ENCODE data around the gene MRPS10. TPM values are rescaled to one million over a fixed set of nuclear protein-coding genes. Genes with fewer than 3 reads are reported as not detected.

MRPS10 gene
- polyA plus RNA-seq, 2 of the 4 experiments (the other 2 are of a cell fraction), result 31.5 to 60.7 TPM

- TF ChIP-seq E2F6 (IDR thresholded peaks at IDR 0.05; ENCODE audit: borderline replicate concordance, low read depth) (no peak), CBX2 (IDR thresholded peaks at IDR 0.05; ENCODE audit: borderline replicate concordance, low read depth) (no peak), ATOH8 (CRISPR knock-in tag; IDR thresholded peaks at IDR 0.05; ENCODE audit: low read depth) (no peak), RFX5 (IDR thresholded peaks at IDR 0.05) (no peak), BHLHE40 (IDR thresholded peaks at IDR 0.05; ENCODE audit: low read depth, low read length) (no peak), HOXB5 (CRISPR knock-in tag; IDR thresholded peaks at IDR 0.05) (no peak), KDM5A (IDR thresholded peaks at IDR 0.05) (no peak)
- Histone ChIP-seq H3K27ac (peak overlapping the region; percentile 78 to 89), H3K4me3 (no peak overlapping the region; the same call in 2 of the 3 replicates), H3K4me1 (peaks cover 57% of the 10 kb centered on the region), H3K9me3 (no peaks in the 10 kb centered on the region), H3K4me2 (peak overlapping the region; percentile 76)
- WGBS (ENCODE audit: missing lambda C conversion rate), result 34% methylated on average over 4 of the region's 4 CpGs
- DNase-seq (ENCODE audit: low read depth in 1 of 2, low spot score in 1 of 2) (no peak), FAIRE-seq (no peak), ATAC-seq (no peak)
- POLR2A ChIA-PET, result interaction anchor here (0.8 kb wide), 1 partner anchor 226 kb away, joined by 3 read pairs; the partner anchor contains the start of gene TRERF1
- CTCF ChIA-PET, result interaction anchor here (1.5 to 3.7 kb wide), 2 partner anchors 10 to 322 kb away, joined by 7 to 17 read pairs; no protein-coding TSS in a partner anchor
Measured at GRCh38 chr6:42225419-42225818, 7.8 kb upstream of the MRPS10 start.

- H3K4me2 ChIP-seq, result peak overlapping the region; percentile 76
- peak overlapping the region; percentile 30; the same call in 2 of the 3 replicates for H3K4me3 ChIP-seq
- ChIA-PET CTCF (interaction anchor here (0.6 to 3.7 kb wide), 3 partner anchors 10 to 322 kb away, joined by 5 to 17 read pairs (median 7); no protein-coding TSS in a partner anchor), POLR2A (interaction anchor here (0.8 kb wide), 1 partner anchor 227 kb away, joined by 3 read pairs; the partner anchor contains the start of gene TRERF1)
- ATAC-seq (no peak), FAIRE-seq (no peak), DNase-seq (ENCODE audit: low read depth in 1 of 2, low spot score in 1 of 2) (no peak)
- H3K27ac ChIP-seq, result peak overlapping the region; percentile 78 to 85
- H3K4me1 ChIP-seq, result peaks cover 55% of the 10 kb centered on the region
- no peaks in the 10 kb centered on the region for H3K9me3 ChIP-seq
- no peak for TF ChIP-seq JUN (IDR thresholded peaks at IDR 0.05)
- no peak for TF ChIP-seq MAZ (IDR thresholded peaks at IDR 0.05; ENCODE audit: borderline replicate concordance, low read depth, low read length)
- no peak for TF ChIP-seq NR3C1 (IDR thresholded peaks at IDR 0.05)
- TF ChIP-seq RNF2 (IDR thresholded peaks at IDR 0.05; ENCODE audit: borderline replicate concordance, low read depth), result no peak
- no peak for TF ChIP-seq RAD21 (conservative IDR thresholded peaks at IDR 0.05 in 1 of 2, IDR thresholded peaks at IDR 0.05 in 1 of 2)
- TF ChIP-seq MYC (IDR thresholded peaks at IDR 0.05; ENCODE audit: borderline replicate concordance, low read length), result no peak
- no peak for TF ChIP-seq ZC3H11A (IDR thresholded peaks at IDR 0.05)
- TF ChIP-seq CBX8 (IDR thresholded peaks at IDR 0.05), result no peak
- TF ChIP-seq BCL3 (IDR thresholded peaks at IDR 0.05), result no peak
- no peak for TF ChIP-seq EHMT2 (IDR thresholded peaks at IDR 0.05; ENCODE audit: low read depth)
- no peak for TF ChIP-seq CBX2 (IDR thresholded peaks at IDR 0.05; ENCODE audit: borderline replicate concordance, low read depth)
- no peak for TF ChIP-seq ZNF302 (CRISPR knock-in tag; IDR thresholded peaks at IDR 0.05)
- TF ChIP-seq KDM1A (IDR thresholded peaks at IDR 0.05; ENCODE audit: low read depth), result no peak
- no peak for TF ChIP-seq POLR2AphosphoS2 (conservative IDR thresholded peaks at IDR 0.05; ENCODE audit: low read length)
- no peak for TF ChIP-seq REST (IDR thresholded peaks at IDR 0.05)
- no peak for TF ChIP-seq SREBF2 (IDR thresholded peaks at IDR 0.05)
- TF ChIP-seq CTCF (IDR thresholded peaks at IDR 0.05), result no peak
Measured at GRCh38 chr6:42225029-42225339, 7.3 kb upstream of the MRPS10 start.
